HG03521 (cell line): Measurements from ENCODE around the gene C2CD4D.

ENCODE experiments used
- ATAC-seq: cut with Tn5 transposase; IDR thresholded peaks from one replicate; pipeline ENCODE4 v1.9.1; 2021; ENCODE audit warnings: mild to moderate bottlenecking, moderate library complexity; ENCODE audit not compliant: unreplicated experiment

The C2CD4D gene

GRCh38 chr1:151835596-151835995 is 4.0 kb downstream of the C2CD4D start:
- no peak for ATAC-seq

DNA sequence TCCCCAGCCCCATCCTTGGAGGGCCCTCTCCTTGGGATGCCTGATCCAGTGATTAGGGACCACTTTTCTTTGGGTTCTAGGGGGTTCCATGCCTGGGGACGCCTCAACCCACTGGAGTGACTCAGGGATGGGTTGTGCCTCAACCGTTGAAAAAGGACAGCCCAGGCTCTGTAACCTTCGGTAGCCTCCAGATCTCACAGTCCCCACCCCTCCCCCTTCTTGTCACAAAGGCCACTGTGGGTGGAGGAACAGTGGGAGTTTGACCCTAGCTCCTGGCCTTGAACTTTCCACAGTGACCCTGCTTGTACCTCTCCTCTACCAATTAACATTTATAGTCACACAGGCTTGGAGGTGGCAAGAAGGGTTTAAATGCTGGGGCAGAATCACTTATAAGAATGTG is 5.4 kb downstream of the C2CD4D start:
- ATAC-seq, result no peak

DNA sequence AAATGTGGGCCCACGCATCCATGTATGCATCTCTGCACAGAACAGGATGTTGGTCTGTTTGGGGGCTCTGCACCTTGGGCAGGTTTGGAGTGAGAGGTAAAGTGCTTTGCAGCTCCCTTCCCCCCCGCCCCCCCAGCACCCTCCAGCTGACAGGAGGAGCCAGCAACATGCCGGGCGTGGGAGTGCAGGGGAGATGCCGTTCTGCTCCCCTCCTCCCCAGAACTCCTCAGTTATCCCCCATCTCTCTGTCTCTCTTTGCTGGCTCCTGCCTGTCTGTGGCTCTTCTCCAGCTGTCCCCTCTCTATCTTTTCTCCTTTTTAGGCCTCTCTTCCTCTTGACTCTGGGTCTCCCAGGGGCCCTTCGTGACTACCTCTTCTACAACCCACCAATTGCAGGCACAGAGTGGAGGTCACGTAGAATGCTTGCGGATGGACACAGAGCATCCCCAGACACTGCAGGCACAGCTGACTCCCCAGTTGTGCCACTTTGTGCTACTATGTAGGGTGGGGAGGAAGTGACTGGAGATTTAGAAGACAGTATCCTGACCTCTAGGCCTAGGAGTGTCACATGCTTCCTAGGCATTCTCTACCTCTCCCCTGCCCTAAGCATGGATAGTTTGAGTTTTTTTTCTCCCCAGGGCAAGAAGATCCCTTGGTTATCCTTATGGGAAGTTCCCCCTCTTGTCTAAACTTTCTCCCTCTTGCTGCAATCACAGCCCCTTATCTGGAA is 6.3 kb downstream of the C2CD4D start:
- ATAC-seq, result no peak

DNA sequence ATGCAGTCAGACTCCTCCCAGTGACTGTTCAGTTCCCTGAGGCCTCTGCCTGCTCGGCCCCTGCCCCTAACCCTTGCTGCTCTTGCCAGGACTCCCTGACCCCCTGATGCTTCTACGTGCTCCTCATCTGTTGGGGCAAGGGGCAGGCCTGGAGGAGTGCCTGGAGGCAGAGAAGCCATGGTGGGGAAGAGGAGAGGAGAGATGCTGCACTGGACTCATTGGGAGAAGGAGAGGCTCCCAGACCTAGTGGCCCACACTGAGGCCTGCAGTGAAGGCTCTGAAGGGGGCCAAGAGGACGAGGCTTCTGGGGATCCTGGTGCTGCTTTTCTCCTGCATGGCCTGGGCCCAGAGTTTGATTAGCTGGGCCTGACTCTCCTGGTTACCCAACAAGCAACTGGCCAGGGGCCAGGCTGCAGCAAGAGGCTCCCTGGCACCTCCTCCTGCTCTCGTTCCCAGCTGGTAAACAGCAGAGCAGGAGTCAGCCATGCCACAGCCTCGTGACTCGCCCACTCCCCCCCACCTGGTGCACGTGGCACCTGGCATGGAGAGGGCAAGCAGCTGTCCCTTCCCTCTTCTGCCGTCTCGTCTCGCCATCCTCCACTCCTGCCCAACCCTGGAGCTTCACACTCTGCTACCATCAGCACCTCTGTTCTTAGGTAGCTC is 7.2 kb downstream of the C2CD4D start:
- ATAC-seq, result no peak

- ATAC-seq, result no peak
These were observed 8.0 kb downstream of the C2CD4D start, which contains the start of gene RORC for GRCh38 chr1:151831605-151832004. TSS of gene RORC (minus strand) at chr1:151831802. CDS start at chr1:151831764, 38 bp downstream.

DNA sequence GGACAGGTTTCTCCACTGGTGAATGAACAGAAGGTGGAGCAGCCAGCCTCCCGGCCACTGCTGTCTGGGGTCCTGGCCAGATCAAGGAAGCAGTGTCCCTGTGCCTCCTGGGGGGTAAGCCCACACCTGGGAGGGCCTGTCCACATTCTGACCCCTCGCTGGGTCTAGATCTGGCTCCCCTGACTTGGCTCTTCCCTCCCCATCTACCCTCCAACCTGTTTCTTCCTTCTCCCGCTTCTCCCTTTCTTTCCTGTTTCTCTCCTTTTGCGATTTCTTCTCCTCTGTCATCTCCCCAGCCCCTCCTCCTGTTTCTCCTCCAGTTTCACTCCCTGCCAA is 8.4 kb downstream of the C2CD4D start:
- no peak for ATAC-seq

GRCh38 chr1:151830055-151830454 is 9.6 kb downstream of the C2CD4D start:
- ATAC-seq, result no peak

DNA sequence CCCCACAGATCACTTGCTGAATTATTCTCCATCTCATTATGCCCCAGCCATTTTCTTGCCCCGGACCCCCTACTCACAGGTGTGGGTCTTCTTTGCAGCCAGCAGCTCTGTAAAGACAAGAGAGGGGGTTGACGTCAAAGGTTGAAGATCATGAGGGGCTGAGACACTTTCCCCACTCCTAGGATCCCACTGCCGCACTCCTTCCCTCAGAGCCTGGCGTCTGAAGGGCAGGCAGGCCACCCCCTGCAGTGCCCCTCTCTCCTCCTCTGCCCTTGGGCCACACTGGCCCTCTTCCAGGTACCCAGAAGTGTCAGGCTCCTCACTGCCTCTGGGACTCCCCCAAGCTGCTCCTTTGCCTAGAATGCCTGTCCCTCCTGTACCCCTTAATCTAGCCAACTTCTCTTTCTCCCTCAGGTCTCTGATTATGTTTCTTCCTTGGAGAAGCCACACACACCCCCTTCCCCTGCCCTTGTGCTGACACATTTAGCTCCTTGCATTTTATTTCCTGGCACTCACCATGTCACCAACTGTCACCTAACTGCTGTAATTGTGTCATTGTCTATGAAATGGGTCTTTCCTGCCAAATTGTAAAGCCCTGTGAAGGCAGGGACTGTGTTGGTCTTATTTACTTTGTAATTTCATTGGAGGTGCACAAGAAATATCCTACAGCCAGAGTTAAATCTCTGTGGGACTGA is 10.1 kb downstream of the C2CD4D start:
- no peak for ATAC-seq

DNA sequence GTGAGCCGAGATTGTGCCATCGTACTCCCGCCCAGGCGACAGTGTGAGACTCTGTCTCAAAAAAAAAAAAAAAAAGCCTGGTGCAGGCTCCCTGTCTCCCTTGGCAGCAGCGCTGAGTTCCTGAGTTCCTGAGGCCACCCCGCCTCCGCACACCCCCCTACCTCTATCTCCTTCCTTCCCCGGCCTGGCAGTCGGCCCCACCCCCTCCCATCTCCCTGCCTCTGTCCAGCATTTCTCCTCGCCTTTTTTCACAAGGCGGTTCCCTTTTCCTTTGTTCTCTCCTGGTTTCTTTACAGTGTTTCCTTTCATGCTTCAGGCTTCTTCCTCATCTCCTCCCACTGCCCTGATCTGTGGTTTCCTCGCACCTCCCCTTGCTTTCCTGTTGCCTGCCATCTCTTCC is 10.7 kb downstream of the C2CD4D start:
- no peak for ATAC-seq

- ATAC-seq, result no peak
These were observed 11.8 kb downstream of the C2CD4D start for GRCh38 chr1:151827853-151828252.

DNA sequence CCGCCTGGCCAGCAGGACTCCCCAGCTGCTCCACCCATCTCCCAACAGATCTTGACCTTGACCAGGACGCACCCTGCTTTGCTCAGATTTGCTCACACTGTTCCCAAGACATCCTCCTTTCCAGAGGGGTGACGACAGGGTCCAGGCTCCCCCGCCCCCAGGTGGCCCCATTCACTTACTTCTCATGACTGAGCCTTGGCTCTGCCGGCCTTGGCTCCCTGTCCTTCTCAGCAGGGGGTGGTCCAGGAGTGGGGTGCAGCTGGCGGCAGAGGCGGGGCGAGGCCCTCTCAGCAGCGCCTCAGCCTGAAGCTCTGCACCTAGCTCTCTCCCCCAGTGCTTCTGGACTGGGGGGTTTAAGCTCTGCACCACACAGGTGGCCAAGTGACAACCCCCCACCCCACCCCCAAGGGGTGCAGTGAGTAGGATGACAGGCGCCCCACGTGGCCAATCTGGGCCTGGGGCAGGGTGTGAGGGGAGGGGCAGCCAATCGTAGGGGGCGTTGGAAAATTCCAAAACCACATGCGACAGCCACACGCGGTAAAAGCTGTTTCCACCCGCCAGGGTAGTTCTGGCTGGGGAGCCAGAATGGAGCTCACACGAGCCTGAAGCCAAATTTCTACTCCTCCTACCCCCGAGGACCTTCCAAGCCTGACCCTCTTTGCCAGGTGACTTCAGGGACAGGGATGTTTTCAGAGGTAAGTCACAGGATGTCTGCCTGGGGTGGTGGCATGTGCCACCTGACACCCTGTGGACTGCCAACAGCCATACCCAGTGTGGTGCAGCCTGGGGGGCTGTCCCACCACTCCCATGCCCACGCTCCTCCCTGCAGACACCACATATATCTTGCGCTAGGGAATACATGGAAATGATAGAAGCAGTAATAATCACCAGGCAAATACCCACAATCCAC is 13.6 kb downstream of the C2CD4D start:
- no peak for ATAC-seq

GRCh38 chr1:151825204-151825603 is 14.4 kb downstream of the C2CD4D start:
- ATAC-seq, result no peak

DNA sequence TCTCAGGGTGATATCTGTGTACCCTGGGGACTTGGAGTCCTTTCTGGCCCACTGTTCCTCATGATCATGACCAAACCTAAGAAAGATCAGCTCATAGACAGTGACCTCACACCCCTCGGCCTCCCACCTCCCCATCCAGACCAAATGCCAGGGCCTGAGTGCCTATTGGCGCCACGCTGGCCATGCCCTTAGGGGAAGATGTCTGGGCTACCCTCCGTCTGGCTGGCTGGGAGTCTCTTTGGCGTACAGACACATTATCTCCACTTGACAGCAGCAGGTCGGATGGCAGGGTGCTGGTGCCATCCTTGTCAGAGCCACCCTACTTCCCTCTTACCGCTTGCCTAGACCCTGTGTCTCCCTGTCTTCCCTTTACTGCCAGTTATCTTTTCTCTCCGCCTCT is 16.4 kb downstream of the C2CD4D start:
- ATAC-seq, result no peak

DNA sequence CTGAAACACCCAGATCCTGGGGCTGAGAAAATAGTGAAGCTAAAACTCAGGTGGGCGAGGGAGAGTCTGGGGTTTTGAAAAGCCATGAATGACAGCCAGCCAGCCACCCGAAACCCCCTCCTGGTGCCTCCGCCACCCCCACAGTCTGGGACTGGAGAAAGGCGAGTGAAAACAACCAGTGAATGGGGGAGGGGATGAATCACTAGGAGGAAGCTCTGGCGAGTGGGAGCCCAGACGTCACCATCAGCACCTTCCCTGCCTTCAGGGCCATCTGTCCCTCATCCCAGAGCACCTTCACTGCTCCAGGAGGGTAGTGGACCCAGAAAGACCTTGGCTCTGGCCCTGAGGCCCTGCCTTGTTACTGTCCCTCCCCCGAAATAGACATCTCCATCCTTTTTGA is 17.2 kb downstream of the C2CD4D start:
- ATAC-seq, result no peak

DNA sequence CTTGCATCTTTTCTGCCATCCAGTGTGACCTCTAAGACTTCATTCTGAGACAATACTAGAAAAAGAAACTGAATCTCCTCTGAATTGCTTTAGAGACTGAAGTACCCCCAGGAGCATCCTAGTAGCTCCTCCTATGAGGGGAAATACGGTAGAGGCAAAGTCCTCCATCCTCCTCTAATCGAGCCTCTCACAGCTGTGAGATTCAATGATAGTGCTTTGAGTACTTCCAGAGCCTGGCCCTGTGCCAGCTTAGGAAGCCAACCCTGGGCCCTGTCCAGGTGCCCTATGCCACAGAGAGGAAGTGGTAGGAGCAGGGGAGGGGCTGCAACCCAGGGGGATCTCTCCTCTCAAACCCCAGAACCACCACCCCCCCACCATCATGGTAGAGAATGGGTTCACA is 18.7 kb downstream of the C2CD4D start:
- no peak for ATAC-seq

- no peak for ATAC-seq
These were observed 19.5 kb downstream of the C2CD4D start for GRCh38 chr1:151819976-151820623.

DNA sequence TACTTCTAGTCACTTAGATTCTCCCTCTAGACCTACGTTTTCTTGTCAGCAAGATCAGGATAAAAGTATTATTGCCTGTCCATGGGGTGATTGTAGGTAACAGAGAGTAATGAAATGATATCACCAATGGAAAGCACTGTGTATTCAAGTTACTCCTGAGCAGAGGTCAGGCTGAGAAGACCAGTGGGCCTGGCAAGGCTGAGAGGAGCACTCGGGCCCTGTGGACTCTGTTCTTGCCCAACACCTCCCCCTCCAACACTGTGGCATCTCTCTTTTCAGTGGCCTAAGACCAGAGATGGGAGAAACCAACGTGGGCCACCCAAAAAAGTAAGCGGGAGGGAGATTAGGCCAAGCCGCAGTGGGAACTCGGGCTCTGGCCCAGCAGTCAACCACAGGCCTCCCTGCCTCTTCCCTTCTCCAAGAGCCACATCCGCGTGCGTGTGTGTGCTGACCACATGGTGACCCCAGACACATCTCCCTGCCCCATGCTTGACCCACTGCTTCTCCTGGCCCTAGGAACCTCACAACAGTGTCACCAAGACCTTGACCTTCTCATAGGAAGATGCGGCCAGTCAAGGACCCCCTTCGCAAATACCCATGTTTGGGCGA is 20.3 kb downstream of the C2CD4D start:
- no peak for ATAC-seq

DNA sequence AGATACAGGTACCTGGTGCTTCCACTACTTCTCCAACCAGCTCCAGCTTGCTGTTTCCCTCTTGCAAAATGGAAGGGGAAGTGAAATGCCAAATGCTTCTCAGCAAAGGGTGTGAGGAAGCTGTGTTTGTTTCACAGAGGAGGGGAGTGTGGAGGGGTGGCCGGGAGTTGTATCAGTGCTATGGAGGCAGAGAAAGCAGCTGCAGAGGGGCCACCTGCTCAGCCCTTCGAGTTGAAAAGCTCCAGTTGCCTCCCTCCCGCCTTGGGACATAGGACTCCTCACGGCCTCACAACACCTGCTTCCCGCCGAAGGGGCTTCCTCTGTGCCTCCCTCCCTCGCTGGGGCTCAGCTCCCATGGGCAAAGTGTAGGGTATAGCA is 22.3 kb downstream of the C2CD4D start:
- ATAC-seq, result no peak

- ATAC-seq, result no peak
These were observed 22.9 kb downstream of the C2CD4D start for GRCh38 chr1:151816548-151817352.
